HEK293 (cell line): ENCODE measurements around the gene ARNT2.

Experiments
- CTCF ChIA-PET: fragments of 350-600 bp; formaldehyde crosslinking; extraction: SDS; loops from one replicate; lab custom pipeline; 2021; ENCODE audit warnings: antibody characterized with exemption; lab: Yijun Ruan, JAX
- POLR2A ChIA-PET: fragments of 300-600 bp; formaldehyde crosslinking; extraction: SDS; loops from one replicate; lab custom pipeline; 2020; ENCODE audit warnings: antibody characterized with exemption, inconsistent platforms; lab: Yijun Ruan, JAX
- H3K27ac ChIP-seq: fragments of 200-500 bp; sonication (Bioruptor generic); 2 replicates; pipeline ENCODE4 v1.5.1; 2014; ENCODE audit warnings: low read depth, low read length, control low read depth, inconsistent platforms; ENCODE audit errors: extremely low read depth
- H3K36me3 ChIP-seq, 2 experiments: fragments of 200-500 bp in 1 of 2; sonication (Bioruptor generic) in 1 of 2; 1 replicate in 1 of 2; 2 replicates in 1 of 2; pipeline ENCODE4 v1.5.1; 2014 to 2017; ENCODE audit warnings: inconsistent platforms in 2 of 2, low read length in 2 of 2; ENCODE audit not compliant: control insufficient read depth in 2 of 2, insufficient read depth in 1 of 2
- H3K4me1 ChIP-seq: fragments of 200-500 bp; sonication (Bioruptor generic); 2 replicates; pipeline ENCODE4 v1.5.1; 2014; ENCODE audit warnings: mild to moderate bottlenecking, low read length, inconsistent platforms; ENCODE audit not compliant: control insufficient read depth, insufficient read depth
- H3K4me3 ChIP-seq: 2 replicates; pipeline ENCODE4 v1.5.1; 2011; ENCODE audit warnings: low read depth, mild to moderate bottlenecking, control low read depth, low read length, moderate library complexity
- H3K9me3 ChIP-seq: fragments of 200-500 bp; sonication (Bioruptor generic); 2 replicates; pipeline ENCODE4 v1.5.1; 2014; ENCODE audit warnings: low read depth, low read length, inconsistent platforms; ENCODE audit not compliant: control insufficient read depth, insufficient read depth
- GLI2 ChIP-seq: fragments of 450-650 bp; formaldehyde crosslinking; IDR thresholded peaks from 2 replicates; pipeline ENCODE4; 2017; ENCODE audit warnings: missing biosample characterization, missing genetic modification characterization, low read depth, borderline replicate concordance
- GLIS2 ChIP-seq: fragments of 450-650 bp; formaldehyde crosslinking; IDR thresholded peaks from 2 replicates; pipeline ENCODE4 v1.5.1; 2016; ENCODE audit warnings: missing biosample characterization, missing genetic modification characterization
- SETDB1 ChIP-seq: IDR thresholded peaks from one replicate; pipeline ENCODE4 v1.6.1; 2017; ENCODE audit warnings: mild to moderate bottlenecking, low read length, moderate library complexity, mixed read lengths; ENCODE audit not compliant: insufficient read length
- TRIM28 ChIP-seq: IDR thresholded peaks from 2 replicates; pipeline ENCODE4 v1.6.1; 2011; ENCODE audit warnings: low read length, control low read depth, borderline replicate concordance
- ZBTB17 ChIP-seq: fragments of 450-650 bp; formaldehyde crosslinking; IDR thresholded peaks from 2 replicates; pipeline ENCODE4 v1.5.1; 2016; ENCODE audit warnings: missing biosample characterization, missing genetic modification characterization
- ZBTB48 ChIP-seq: fragments of 450-650 bp; formaldehyde crosslinking; IDR thresholded peaks from 2 replicates; pipeline ENCODE4 v1.5.1; 2016; ENCODE audit warnings: missing biosample characterization, missing genetic modification characterization
- ZFHX2 ChIP-seq: fragments of 450-650 bp; formaldehyde crosslinking; conservative IDR thresholded peaks from 2 replicates; pipeline ENCODE4 v1.5.1; 2016; ENCODE audit warnings: missing biosample characterization, missing genetic modification characterization
- ZNF121 ChIP-seq: fragments of 450-650 bp; formaldehyde crosslinking; IDR thresholded peaks from 2 replicates; pipeline ENCODE4 v1.5.1; 2016; ENCODE audit warnings: missing biosample characterization, missing genetic modification characterization
- ZNF146 ChIP-seq: fragments of 450-650 bp; formaldehyde crosslinking; IDR thresholded peaks from 2 replicates; pipeline ENCODE4 v1.5.1; 2016; ENCODE audit warnings: missing biosample characterization, missing genetic modification characterization
- ZNF155 ChIP-seq: fragments of 450-650 bp; formaldehyde crosslinking; IDR thresholded peaks from 2 replicates; pipeline ENCODE4 v1.5.1; 2016; ENCODE audit warnings: missing biosample characterization, missing genetic modification characterization
- ZNF23 ChIP-seq: fragments of 450-650 bp; formaldehyde crosslinking; IDR thresholded peaks from 2 replicates; pipeline ENCODE4 v1.5.1; 2016; ENCODE audit warnings: missing biosample characterization, missing genetic modification characterization, borderline replicate concordance
- ZNF24 ChIP-seq: fragments of 450-650 bp; formaldehyde crosslinking; IDR thresholded peaks from 2 replicates; pipeline ENCODE4 v1.5.1; 2016; ENCODE audit warnings: missing biosample characterization, missing genetic modification characterization
- ZNF473 ChIP-seq: fragments of 450-650 bp; formaldehyde crosslinking; IDR thresholded peaks from 2 replicates; pipeline ENCODE4 v1.5.1; 2017; ENCODE audit warnings: missing biosample characterization, missing genetic modification characterization
- ZNF521 ChIP-seq: fragments of 450-650 bp; formaldehyde crosslinking; IDR thresholded peaks from 2 replicates; pipeline ENCODE4 v1.5.1; 2017; ENCODE audit warnings: missing biosample characterization, mild to moderate bottlenecking, missing genetic modification characterization
- ZNF549 ChIP-seq: fragments of 450-650 bp; IDR thresholded peaks from 2 replicates; pipeline ENCODE4 v1.5.1; 2018; ENCODE audit warnings: missing biosample characterization, missing genetic modification characterization, mild to moderate bottlenecking, inconsistent platforms, moderate library complexity
- ZNF560 ChIP-seq: fragments of 450-650 bp; formaldehyde crosslinking; IDR thresholded peaks from 2 replicates; pipeline ENCODE4 v1.5.1; 2017; ENCODE audit warnings: missing biosample characterization, missing genetic modification characterization, borderline replicate concordance
- ZNF624 ChIP-seq: fragments of 450-650 bp; formaldehyde crosslinking; IDR thresholded peaks from 2 replicates; pipeline ENCODE4 v1.5.1; 2017; ENCODE audit warnings: missing biosample characterization, missing genetic modification characterization
- ZNF654 ChIP-seq: fragments of 450-650 bp; formaldehyde crosslinking; IDR thresholded peaks from 2 replicates; pipeline ENCODE4 v1.5.1; 2016; ENCODE audit warnings: low read depth, missing biosample characterization, missing genetic modification characterization
- TF ChIP-seq, protein P1 (sequence below): fragments of 450-650 bp; formaldehyde crosslinking; IDR thresholded peaks from 2 replicates; pipeline ENCODE4 v1.5.1; 2016; ENCODE audit warnings: missing biosample characterization, missing genetic modification characterization, borderline replicate concordance
- TF ChIP-seq, protein P2 (sequence below): fragments of 450-650 bp; formaldehyde crosslinking; IDR thresholded peaks from 2 replicates; pipeline ENCODE4 v1.5.1; 2016; ENCODE audit warnings: missing biosample characterization, missing genetic modification characterization
- TF ChIP-seq, protein P3 (sequence below): fragments of 450-650 bp; formaldehyde crosslinking; IDR thresholded peaks from 2 replicates; pipeline ENCODE4 v1.5.1; 2016; ENCODE audit warnings: missing biosample characterization, missing genetic modification characterization, borderline replicate concordance
- TF ChIP-seq, protein P4 (sequence below): fragments of 450-650 bp; formaldehyde crosslinking; conservative IDR thresholded peaks from 2 replicates; pipeline ENCODE4 v1.5.1; 2016; ENCODE audit warnings: low read depth, missing biosample characterization, missing genetic modification characterization

Gene ARNT2

GRCh38 chr15:80640531-80641121, 236.4 kb downstream of the ARNT2 start:
- POLR2A ChIA-PET = no interaction called here
- no peaks in the 10 kb centered on the region for H3K9me3 ChIP-seq
- TF ChIP-seq ZNF521 (tag by site-specific recombination) (no peak), ZBTB48 (tag by site-specific recombination) (no peak), ZFHX2 (tag by site-specific recombination) (no peak), ZNF121 (tag by site-specific recombination) (no peak), ZBTB17 (tag by site-specific recombination) (no peak), ZNF24 (tag by site-specific recombination) (no peak), ZNF473 (no peak), ZNF549 (tag by site-specific recombination) (no peak), ZNF146 (tag by site-specific recombination) (no peak), TRIM28 (peak; percentile 86), ZNF23 (tag by site-specific recombination) (no peak), ZNF654 (tag by site-specific recombination) (no peak), SETDB1 (peak; percentile 49), ZNF155 (no peak)
- TF ChIP-seq, protein P1, sequence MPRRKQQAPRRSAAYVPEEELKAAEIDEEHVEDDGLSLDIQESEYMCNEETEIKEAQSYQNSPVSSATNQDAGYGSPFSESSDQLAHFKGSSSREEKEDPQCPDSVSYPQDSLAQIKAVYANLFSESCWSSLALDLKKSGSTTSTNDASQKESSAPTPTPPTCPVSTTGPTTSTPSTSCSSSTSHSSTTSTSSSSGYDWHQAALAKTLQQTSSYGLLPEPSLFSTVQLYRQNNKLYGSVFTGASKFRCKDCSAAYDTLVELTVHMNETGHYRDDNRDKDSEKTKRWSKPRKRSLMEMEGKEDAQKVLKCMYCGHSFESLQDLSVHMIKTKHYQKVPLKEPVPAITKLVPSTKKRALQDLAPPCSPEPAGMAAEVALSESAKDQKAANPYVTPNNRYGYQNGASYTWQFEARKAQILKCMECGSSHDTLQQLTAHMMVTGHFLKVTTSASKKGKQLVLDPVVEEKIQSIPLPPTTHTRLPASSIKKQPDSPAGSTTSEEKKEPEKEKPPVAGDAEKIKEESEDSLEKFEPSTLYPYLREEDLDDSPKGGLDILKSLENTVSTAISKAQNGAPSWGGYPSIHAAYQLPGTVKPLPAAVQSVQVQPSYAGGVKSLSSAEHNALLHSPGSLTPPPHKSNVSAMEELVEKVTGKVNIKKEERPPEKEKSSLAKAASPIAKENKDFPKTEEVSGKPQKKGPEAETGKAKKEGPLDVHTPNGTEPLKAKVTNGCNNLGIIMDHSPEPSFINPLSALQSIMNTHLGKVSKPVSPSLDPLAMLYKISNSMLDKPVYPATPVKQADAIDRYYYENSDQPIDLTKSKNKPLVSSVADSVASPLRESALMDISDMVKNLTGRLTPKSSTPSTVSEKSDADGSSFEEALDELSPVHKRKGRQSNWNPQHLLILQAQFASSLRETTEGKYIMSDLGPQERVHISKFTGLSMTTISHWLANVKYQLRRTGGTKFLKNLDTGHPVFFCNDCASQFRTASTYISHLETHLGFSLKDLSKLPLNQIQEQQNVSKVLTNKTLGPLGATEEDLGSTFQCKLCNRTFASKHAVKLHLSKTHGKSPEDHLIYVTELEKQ (tag by site-specific recombination) = no peak
- TF ChIP-seq, protein P2, sequence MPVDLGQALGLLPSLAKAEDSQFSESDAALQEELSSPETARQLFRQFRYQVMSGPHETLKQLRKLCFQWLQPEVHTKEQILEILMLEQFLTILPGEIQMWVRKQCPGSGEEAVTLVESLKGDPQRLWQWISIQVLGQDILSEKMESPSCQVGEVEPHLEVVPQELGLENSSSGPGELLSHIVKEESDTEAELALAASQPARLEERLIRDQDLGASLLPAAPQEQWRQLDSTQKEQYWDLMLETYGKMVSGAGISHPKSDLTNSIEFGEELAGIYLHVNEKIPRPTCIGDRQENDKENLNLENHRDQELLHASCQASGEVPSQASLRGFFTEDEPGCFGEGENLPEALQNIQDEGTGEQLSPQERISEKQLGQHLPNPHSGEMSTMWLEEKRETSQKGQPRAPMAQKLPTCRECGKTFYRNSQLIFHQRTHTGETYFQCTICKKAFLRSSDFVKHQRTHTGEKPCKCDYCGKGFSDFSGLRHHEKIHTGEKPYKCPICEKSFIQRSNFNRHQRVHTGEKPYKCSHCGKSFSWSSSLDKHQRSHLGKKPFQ = no peak
- H3K27ac ChIP-seq = no peak overlapping the region
- CTCF ChIA-PET = interaction anchor here (0.7 kb wide), 1 partner anchor 135 kb away, joined by 3 read pairs; no protein-coding TSS in a partner anchor
- H3K4me1 ChIP-seq = no peaks in the 10 kb centered on the region
- no peak overlapping the region for H3K4me3 ChIP-seq
- no peaks in the 10 kb centered on the region for H3K36me3 ChIP-seq

DNA sequence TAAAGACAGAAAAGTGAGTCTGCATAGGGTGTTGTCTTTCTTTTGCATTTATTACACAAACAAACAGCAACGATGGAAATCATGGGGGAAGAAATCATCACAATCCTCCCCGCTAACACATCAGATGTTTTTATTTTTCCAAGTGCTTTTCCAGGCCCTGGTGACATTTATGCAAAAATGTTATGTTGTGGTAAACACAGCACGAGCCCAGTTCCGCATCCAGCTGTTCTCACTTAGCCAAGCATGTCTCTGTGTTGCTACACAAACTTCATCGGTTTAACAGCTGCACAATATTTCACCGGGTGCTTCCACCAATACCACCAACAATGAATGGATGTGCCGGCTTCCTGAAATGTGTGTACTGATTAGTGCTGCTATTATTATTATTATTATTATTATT, 237.2 kb downstream of the ARNT2 start:
- H3K9me3 ChIP-seq = no peaks in the 10 kb centered on the region
- ChIA-PET POLR2A (no interaction called here), CTCF (interaction anchor here (0.6 to 0.7 kb wide), 3 partner anchors 33 to 203 kb away, joined by 3 to 4 read pairs (median 3); no protein-coding TSS in a partner anchor)
- H3K36me3 ChIP-seq = no peaks in the 10 kb centered on the region
- H3K4me3 ChIP-seq = no peak overlapping the region
- H3K27ac ChIP-seq = no peak overlapping the region
- H3K4me1 ChIP-seq = no peaks in the 10 kb centered on the region
- TF ChIP-seq GLI2 (tag by site-specific recombination) (no peak), ZNF624 (tag by site-specific recombination) (no peak), ZNF560 (tag by site-specific recombination) (no peak), GLIS2 (tag by site-specific recombination) (no peak)
- TF ChIP-seq, protein P3, sequence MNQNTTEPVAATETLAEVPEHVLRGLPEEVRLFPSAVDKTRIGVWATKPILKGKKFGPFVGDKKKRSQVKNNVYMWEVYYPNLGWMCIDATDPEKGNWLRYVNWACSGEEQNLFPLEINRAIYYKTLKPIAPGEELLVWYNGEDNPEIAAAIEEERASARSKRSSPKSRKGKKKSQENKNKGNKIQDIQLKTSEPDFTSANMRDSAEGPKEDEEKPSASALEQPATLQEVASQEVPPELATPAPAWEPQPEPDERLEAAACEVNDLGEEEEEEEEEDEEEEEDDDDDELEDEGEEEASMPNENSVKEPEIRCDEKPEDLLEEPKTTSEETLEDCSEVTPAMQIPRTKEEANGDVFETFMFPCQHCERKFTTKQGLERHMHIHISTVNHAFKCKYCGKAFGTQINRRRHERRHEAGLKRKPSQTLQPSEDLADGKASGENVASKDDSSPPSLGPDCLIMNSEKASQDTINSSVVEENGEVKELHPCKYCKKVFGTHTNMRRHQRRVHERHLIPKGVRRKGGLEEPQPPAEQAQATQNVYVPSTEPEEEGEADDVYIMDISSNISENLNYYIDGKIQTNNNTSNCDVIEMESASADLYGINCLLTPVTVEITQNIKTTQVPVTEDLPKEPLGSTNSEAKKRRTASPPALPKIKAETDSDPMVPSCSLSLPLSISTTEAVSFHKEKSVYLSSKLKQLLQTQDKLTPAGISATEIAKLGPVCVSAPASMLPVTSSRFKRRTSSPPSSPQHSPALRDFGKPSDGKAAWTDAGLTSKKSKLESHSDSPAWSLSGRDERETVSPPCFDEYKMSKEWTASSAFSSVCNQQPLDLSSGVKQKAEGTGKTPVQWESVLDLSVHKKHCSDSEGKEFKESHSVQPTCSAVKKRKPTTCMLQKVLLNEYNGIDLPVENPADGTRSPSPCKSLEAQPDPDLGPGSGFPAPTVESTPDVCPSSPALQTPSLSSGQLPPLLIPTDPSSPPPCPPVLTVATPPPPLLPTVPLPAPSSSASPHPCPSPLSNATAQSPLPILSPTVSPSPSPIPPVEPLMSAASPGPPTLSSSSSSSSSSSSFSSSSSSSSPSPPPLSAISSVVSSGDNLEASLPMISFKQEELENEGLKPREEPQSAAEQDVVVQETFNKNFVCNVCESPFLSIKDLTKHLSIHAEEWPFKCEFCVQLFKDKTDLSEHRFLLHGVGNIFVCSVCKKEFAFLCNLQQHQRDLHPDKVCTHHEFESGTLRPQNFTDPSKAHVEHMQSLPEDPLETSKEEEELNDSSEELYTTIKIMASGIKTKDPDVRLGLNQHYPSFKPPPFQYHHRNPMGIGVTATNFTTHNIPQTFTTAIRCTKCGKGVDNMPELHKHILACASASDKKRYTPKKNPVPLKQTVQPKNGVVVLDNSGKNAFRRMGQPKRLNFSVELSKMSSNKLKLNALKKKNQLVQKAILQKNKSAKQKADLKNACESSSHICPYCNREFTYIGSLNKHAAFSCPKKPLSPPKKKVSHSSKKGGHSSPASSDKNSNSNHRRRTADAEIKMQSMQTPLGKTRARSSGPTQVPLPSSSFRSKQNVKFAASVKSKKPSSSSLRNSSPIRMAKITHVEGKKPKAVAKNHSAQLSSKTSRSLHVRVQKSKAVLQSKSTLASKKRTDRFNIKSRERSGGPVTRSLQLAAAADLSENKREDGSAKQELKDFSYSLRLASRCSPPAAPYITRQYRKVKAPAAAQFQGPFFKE (tag by site-specific recombination) = no peak
- TF ChIP-seq, protein P4, sequence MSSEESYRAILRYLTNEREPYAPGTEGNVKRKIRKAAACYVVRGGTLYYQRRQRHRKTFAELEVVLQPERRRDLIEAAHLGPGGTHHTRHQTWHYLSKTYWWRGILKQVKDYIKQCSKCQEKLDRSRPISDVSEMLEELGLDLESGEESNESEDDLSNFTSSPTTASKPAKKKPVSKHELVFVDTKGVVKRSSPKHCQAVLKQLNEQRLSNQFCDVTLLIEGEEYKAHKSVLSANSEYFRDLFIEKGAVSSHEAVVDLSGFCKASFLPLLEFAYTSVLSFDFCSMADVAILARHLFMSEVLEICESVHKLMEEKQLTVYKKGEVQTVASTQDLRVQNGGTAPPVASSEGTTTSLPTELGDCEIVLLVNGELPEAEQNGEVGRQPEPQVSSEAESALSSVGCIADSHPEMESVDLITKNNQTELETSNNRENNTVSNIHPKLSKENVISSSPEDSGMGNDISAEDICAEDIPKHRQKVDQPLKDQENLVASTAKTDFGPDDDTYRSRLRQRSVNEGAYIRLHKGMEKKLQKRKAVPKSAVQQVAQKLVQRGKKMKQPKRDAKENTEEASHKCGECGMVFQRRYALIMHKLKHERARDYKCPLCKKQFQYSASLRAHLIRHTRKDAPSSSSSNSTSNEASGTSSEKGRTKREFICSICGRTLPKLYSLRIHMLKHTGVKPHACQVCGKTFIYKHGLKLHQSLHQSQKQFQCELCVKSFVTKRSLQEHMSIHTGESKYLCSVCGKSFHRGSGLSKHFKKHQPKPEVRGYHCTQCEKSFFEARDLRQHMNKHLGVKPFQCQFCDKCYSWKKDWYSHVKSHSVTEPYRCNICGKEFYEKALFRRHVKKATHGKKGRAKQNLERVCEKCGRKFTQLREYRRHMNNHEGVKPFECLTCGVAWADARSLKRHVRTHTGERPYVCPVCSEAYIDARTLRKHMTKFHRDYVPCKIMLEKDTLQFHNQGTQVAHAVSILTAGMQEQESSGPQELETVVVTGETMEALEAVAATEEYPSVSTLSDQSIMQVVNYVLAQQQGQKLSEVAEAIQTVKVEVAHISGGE (tag by site-specific recombination) = no peak
